Measurements from ENCODE around the gene BDH1.
"Not testable (repeated sequence)": the region's sequence is repeated elsewhere in the genome, so short reads cannot be mapped to it uniquely, and the experiment has no call there.

Gene BDH1

DNA sequence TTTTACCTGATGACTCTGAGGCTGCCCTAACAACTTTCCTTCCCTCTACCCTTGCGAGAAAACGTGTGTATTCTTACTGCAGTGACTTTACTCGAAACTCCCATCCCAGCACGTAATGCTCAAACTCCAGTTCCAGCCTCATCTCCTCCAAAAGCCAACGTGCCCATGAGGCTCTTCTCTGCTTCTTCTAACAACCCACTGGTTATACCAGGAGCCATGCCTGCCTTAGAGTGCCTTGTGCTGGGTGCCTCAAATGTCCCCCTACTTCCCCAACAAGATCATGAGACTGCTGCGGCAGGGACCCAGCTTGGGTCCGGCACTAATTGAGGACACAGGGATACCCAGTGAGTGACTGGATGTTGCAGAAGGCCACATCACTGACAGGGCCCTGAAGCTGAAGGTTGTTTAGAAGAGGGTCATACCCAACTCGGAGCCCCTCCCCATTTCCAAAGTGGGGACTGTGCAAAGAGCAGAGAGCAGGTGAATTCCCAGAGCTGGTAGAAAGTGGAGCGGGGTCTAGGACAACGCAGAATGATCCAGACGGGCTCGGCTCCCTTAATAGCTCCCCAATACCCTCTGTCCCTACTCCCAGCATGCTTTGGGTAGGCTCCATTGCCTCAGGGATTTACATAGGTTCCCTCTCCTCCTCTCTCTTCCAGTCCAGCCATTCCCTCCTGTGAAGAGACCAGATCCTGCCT lies 71.4 kb downstream of the BDH1 start:
- no peak for DNase-seq

DNA sequence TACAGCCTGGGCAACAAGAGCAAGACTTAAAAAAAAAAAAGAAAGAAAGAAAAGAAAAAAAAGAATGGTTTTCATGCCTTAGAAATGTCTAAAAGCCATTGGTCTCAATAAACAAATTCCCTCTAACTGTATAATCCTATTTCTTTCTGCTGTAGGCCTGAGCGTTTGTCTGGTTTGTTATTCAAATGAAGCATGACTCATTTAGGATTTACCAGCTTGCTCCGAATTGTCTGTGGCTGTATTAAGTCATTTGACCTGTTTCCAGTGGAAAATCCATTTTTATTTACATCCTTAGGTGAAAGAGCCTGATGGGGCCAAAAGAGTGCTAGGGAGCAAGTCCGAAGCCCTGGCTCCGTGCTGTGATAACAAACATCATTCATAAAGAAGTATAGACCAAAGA lies 73.8 kb downstream of the BDH1 start:
- no peak for DNase-seq

GRCh38 chr3:197480320-197480719 lies 75.4 kb downstream of the BDH1 start:
- DNase-seq = no peak

DNA sequence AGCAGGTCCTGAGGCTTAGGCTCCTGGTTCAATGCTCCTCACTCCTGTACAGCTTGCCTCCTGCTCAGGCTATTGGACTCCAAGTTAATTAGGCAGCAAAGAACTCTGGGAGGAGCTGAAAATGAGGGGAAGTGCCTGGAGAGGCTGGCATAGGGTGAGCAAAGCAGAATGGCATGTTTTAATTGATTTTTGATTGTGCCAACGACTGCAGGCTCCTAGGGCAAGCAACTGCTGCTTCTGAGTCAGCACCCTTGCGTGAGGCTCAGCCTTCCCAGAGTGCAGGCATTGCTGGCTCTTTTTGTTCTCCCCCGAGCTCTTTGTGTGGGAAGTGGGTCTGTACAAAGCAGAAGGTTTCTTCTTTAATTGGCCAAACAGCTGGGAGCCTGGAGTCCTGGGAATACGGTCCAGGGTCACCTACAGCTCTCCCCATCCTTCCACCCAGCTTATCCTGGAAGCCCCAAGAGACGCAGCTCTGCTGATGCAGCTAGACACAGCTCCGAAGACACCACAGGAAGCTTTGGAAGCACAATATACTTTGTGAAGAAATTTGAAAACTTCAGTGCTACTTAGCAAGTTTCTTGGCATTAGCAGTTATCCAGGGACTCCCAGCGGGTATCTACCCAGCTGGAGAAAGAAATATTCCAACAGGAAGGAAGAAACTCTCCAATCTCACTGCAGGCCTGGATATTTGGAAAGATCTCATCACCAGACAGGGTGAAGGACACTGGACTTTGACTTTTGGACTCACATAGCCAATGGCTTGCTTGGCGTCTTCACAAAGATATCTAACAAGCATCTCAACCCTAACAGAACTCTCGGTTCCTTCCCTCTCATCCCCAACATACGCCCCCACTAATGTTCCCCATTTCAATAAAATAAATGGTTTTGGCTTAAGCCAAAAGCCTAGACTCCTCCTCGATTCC lies 76.8 kb downstream of the BDH1 start:
- no peak for DNase-seq

GRCh38 chr3:197477816-197478215 lies 78.0 kb downstream of the BDH1 start:
- not testable (repeated sequence) for DNase-seq

DNA sequence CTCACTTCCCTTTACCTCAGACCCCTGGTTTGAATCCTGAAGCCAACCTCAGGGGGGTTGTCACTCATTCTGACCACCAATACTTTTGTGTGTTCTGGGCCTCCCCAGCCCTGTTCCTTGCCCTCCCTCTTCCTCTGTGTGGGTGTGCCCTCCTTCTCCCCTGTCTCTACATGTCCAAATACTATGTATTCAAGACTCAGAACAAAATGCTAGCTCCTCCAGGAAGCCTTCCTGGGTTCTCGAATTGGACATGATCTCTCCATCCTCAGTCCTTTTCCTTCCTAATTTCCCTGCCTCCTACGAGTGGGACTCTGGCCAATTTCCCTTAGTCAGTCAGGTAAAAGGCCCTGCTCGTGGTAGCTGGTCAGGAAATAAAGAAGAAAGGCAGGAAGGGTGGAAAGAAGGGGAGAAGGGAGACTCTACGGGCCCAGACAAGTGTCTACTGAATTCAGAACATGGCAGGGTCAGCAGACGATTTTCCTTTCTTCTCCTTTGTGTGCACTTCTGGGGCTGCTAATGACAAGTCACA lies 79.7 kb downstream of the BDH1 start:
- DNase-seq = no peak

DNA sequence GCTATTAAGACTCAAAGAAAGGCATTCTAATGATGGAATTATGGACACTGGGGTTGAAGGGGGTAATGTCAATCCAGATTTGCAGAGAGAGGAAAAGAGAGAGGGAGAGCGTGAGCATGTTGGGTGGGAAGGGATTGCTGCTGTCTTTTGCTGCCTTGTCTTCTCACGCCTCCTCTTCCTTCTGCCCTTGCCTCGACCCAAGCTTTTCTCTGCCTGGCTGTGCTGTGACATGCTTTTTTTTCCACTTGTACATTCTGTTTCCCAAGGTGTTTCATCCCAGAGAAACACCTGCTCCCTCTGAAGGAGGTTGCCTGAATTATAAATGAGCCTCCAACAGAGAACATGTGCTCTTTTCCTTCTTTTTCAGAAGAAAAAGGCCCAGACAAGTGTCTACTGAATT lies 80.3 kb downstream of the BDH1 start:
- no peak for DNase-seq

- no peak for DNase-seq
Measured at GRCh38 chr3:197472151-197472550, 83.6 kb downstream of the BDH1 start.

DNA sequence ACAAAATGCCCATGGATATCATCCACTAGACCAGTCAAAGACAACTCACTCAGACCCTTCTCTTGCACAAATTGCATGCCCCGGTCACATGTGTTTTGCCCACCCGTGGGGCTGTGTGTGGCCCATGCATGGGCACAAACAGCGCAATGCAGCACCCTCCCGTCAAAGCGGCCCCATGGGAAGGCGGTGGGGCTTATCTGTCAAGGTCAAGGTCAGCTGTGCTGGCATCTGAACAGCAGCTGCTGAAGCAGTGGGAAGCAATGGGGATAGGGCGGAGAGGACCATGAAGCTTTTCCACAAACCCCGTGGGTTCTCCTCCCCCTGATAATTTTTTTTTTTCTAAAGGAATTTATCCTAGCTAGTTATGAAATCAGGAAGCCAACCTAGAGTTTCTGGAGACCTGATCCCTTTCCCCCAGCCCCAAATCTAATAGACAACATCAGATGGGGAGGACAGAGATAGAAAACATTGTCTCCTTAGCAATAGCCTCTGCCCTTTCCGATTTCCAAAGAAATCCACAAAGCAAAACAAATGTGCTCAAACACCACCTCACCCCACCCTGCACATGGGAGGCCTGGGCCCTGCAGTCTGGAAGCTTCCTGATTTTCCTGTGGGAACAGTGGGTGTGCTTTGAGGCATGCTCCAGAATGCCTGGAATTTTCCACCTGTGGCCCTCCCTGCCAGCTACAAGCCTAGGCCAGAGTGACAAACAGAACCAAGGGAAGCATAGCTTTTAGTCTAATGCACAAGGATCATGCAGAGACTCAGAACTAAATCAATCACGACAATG lies 84.4 kb downstream of the BDH1 start:
- no peak for DNase-seq

- no peak for DNase-seq
Measured at GRCh38 chr3:197468866-197469382, 86.8 kb downstream of the BDH1 start.

DNA sequence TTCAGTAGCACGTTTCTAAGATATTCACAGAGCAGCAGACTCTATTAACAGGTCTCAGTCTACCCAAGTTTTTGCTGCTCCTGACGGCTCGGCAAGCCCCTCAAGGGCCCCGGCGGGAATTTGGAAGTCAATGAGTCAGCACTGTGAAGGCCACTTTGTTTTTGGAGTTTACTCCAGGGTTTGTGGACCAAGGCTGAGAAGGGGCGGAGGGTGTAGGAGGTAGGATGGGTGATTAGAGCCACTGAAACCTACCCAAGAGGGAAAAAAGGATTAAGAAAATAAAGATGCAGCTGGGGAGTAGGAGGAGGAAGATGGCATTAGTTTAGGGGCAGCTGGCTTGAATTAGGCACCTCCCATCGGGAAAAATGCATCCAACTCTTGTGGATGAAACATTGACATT lies 87.6 kb downstream of the BDH1 start:
- no peak for DNase-seq

- no peak for DNase-seq
Measured at GRCh38 chr3:197466586-197467399, 89.0 kb downstream of the BDH1 start.

- DNase-seq = no peak
Measured at GRCh38 chr3:197465996-197466549, 89.7 kb downstream of the BDH1 start.

DNA sequence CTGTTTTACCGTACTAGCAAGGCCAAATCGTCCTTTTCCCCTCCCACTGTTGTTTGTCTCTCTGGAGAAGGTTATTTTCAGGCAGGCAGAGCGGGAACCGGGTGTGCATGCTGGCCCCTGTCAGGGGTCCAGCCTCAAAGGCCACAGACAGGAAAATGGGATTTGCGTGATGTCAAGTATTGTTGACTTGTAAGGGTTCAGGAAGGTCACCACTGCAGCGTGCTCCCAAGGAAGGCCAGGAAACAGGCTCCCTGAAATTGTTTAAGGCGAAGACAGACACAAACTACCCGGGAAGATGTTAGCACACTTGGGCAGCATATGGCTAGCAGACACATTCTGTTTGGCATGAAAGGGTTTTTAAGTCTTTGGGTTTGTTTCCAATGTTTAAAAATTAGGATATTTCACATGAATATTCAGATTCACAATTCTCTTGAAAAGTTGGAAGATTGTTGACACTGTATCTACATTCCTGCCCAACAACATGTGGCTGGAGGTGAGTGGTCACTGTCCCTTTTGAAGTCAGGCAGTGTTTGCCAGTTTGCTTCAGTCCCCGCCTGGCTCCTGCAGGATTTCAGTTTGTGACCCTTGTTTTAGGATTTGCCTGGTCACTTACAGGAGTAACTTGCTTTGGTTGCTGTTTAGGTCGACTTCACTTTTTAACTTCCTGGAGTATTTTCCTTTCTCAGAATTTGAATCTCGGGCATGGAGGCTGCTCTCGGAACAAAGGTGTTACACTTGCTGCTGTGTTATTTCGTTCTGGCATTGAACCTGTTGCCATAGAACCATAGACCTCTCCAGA lies 90.4 kb downstream of the BDH1 start:
- no peak for DNase-seq

DNA sequence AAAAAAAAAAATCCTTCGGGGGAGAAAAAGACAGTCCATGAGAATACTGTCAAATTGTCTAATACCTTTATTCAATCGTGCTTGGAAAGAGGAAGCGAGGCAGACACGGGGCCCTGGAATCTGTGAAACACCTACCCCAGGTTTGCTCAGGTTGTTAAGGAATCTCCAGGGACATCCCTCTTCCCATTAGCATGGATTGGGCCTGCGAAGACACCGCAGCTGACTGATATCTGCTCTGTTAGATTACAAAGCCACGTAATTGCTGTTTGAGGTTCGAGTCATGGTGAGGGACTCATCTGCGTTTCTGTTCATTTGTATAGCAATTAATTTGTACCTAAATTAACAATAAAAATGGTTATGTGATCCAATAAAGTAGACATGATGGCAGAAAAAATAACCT lies 91.0 kb downstream of the BDH1 start:
- no peak for DNase-seq

- DNase-seq = no peak
Measured at GRCh38 chr3:197463279-197463678, 92.5 kb downstream of the BDH1 start.

DNA sequence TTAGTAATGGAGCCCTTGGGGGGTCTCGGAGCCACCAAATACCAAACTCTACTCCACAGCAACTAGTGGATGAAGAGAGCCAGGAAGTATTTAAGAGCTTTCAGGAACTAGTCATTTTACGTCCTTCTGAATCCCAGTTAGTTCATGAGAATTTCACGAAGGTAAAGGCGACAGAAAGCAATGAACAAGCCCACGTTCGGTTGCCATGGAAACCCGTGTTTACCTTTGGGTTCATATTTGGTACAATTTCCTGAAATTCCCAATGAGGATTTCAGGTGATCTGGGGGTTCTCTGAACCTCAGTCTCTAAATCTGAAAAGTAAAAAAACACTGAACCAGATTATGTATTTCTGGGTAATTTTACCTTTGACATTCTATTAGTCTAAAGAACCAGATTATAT lies 93.0 kb downstream of the BDH1 start:
- no peak for DNase-seq

- DNase-seq = no peak
Measured at GRCh38 chr3:197460639-197461038, 95.1 kb downstream of the BDH1 start.

GRCh38 chr3:197460002-197460401 lies 95.8 kb downstream of the BDH1 start:
- DNase-seq = no peak

Data from NCI-H510A (cell line).